ENCODE results near the gene ASS1.

The ASS1 gene

DNA sequence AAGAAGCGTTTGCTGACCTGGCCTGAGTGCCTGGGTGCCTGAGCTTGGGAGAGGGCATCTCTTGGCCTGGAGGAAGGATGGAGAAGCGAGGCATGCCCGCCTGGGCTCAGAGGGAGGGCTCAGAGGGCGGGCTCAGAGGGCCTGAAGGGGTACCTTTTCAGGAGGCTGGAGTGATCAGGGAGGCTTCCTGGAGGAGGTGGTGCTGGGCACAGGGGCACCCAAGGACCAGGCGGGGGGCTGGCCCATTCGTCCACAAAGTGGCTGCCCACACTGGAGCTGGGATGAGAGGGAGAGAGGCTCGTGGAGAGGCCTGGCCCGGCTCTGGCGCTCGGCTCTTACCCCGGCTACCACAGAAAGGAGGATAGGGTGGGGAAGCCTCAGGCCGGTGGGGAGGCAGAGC, 32.8 kb downstream of the ASS1 start:
- DNase-seq: no peak

DNA sequence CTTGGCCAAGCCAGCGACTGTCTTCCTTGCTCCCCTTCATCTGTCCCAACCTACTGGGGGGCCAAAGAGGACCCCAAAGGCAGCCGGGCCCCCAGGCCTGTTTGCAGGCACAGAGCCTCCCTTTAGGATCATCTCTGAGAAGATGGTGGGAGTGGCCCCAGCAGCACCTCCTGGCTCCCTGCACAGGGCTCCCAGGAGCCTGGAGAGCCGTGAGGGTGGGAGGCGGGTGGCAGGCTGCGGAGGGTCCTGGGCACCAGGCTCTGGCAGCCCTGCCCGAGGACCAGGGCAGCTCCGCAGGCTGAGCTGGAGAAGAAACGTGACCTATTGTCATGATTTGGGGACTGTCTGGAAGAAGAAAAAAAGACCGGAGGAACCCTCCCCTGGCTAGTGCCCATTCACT, 33.4 kb downstream of the ASS1 start:
- DNase-seq: no peak

- DNase-seq: no peak
These were observed 34.2 kb downstream of the ASS1 start for GRCh38 chr9:130478736-130479575.

GRCh38 chr9:130479587-130479986, 34.8 kb downstream of the ASS1 start:
- no peak for DNase-seq

- DNase-seq: no peak
These were observed 35.9 kb downstream of the ASS1 start for GRCh38 chr9:130480673-130481072.

- no peak for DNase-seq
These were observed 37.7 kb downstream of the ASS1 start for GRCh38 chr9:130482463-130482862.

DNA sequence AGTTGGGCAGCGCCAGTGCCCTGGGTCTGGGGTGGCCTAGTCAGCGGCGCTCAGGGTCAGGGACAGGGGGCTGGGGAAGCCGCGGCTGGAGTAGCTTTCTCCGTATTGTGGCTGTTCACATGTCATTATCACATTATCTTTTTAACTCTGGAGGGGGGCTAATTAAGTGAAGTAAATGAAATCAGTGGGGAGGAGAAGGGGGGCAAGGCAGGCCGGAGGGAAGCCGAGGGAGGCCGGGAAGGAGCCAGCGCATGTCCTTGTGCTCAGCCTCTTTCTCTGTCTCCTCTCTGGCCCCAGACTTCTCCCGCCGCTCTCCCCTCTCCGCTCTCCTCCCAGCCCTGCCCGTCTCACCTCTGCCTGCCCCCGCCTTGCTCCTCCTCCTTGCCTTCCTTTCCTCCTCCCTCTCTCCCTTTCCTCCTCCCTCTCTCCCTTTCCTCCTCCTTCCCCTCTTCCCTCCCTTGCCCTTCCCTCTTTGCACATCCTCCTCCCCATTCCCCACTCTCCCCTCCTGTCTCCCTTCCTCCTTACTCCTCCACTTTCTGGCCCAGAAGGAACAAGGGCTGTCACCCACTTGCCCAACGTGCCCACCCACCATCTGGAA, 38.7 kb downstream of the ASS1 start:
- DNase-seq: no peak

- DNase-seq: no peak
These were observed 39.8 kb downstream of the ASS1 start for GRCh38 chr9:130484362-130485072.

GRCh38 chr9:130486103-130486502, 41.3 kb downstream of the ASS1 start:
- DNase-seq: no peak

- DNase-seq: no peak
These were observed 42.7 kb downstream of the ASS1 start for GRCh38 chr9:130487500-130487899.

DNA sequence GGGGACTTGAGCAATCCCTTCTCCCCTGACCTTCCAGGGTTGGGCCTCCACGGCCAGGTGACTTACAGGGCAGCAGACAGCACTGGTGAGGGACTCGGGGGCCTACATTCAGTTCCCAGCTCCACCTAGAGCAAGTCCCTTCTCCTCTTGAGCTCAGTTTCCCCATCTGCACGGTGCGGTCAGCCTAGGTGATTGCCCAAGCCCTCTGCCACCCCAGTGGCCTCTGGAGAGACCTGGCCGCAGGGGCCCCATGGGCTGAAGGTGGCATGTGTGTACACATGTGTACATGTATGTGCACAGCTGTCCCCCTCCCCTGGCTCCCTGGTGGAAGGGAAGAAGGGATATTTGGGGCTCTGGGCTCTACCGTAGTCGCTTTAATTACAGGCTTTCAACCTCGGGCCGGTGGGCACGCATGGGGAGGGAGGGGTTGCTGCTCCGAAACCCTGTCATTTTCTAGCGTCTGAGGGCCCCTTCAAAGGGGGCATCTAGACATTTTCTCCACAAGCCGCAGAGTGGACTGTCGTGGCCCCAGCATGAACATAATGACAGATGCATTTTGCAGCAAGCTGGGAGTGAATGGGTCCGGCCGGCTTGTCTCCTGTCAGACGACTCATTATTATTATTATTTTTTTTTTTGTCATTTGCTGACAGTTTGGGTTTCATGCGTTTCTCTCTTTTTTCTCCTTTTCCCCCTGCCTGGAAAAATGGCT, 44.0 kb downstream of the ASS1 start:
- DNase-seq: no peak

GRCh38 chr9:130490981-130491380, 46.2 kb downstream of the ASS1 start:
- no peak for DNase-seq

- no peak for DNase-seq
These were observed 47.2 kb downstream of the ASS1 start for GRCh38 chr9:130491830-130492482.

- no peak for DNase-seq
These were observed 48.3 kb downstream of the ASS1 start for GRCh38 chr9:130493021-130493420.

DNA sequence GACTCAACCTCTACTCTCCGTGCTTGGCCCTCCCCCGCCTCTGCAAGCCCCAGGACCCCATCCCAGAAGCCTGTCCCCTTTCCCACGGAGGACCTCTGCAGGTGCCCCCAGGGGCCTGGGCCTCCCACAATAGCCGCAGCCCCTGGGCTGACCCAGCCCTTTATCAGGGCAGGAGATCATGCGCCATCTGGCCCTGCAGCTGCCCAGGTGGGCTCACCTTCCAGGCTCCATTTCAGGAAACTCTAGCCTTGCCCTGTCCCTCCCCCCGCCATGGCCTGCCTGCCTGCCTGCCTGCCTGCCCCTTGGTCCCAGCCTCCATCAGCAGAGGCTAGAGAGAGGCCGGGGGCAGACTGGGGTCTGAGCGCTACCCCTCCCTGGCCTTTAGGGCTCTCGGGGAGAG, 48.7 kb downstream of the ASS1 start:
- no peak for DNase-seq

- DNase-seq: no peak
These were observed 50.3 kb downstream of the ASS1 start for GRCh38 chr9:130495067-130495466.

GRCh38 chr9:130497139-130497538, 52.4 kb downstream of the ASS1 start:
- DNase-seq: no peak

DNA sequence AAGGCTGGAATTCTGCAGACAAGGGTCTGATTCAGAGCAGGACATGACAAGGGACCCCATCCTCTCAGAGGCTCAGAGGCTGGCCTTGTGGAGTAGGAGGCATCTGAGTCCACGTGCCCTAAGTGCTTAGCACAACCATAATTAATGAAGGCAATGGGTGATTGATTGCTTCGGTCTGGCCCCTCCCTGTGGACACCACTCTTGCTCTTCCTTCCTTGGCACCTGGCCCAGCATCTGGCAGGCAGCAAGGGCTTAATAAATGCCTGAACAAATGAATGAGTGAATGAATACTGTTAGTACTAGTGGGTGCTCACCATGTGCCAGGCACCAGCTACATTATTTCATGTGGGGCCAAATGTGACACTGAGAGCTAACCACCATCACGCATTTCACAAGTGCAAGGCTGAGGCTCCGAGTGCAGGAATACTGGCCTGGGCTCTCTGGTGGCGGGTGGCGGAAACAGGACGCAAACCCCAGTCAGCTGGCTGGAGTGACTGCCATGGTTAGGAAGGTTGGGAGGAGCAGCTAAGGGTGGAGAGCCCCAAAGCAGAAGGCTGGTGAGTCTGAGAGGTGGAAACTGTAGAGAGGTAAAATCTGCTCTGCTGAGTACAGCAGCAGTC, 53.6 kb downstream of the ASS1 start:
- DNase-seq: no peak

GRCh38 chr9:130498918-130499698, 54.3 kb downstream of the ASS1 start:
- DNase-seq: no peak

GRCh38 chr9:130499804-130500263, 55.1 kb downstream of the ASS1 start:
- DNase-seq: no peak

Data from CD4-positive, alpha-beta T cell treated with Interleukin-6 for 4 hours (primary cell).